ENCODE results near the gene C14orf119.
A peak's percentile ranks its signal among the peaks of the same experiment; 100 is the strongest.

C14orf119 gene

DNA sequence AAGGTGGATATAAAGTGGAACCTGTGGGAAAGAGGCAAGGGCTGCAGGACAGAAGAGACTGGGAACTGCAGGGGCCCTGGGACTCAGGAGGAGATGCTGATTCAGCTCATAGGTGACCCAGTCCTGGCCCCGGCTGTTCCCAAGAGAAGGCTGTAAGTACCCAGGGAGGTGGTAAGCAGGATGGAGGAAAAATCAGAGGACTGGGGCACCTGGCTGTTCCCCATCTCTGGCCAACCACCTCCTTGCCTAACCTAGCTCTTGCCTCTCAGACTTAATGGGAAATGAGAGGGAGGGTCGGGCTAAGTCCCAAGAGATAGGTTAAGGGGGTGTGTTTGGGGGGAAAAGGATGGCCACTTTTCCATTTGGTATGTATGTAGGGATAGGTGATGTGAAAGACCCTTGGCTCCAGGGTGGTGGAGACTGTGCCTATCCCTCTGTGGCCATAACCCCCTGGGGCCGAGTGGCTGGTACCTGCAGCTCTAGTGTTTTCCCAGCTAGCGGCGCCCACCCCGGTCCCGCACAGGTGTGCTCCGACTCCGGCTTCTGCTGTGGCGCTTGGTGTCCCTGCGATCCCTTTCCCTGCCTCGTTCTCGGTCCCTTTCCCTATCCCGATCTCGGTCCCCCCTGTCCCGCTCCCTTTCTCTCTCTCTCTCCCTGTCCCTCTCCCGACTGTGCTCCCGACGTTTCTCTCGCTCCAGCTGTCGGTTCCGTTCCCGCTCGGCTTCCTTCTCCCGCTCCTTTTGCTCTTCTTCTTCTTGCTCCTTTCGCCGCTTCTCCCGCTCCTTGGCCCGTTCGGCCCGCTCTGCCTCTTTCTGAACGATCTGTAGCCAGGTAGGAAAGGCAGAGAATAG, 36.4 kb upstream of the C14orf119 start:
- DNase-seq: peak; percentile 28

- DNase-seq: no peak
Observed at GRCh38 chr14:23060536-23061260, 34.6 kb upstream of the C14orf119 start.

GRCh38 chr14:23062002-23062401, 33.3 kb upstream of the C14orf119 start:
- no peak for DNase-seq

- no peak for DNase-seq
Observed at GRCh38 chr14:23063601-23064000, 31.7 kb upstream of the C14orf119 start.

DNA sequence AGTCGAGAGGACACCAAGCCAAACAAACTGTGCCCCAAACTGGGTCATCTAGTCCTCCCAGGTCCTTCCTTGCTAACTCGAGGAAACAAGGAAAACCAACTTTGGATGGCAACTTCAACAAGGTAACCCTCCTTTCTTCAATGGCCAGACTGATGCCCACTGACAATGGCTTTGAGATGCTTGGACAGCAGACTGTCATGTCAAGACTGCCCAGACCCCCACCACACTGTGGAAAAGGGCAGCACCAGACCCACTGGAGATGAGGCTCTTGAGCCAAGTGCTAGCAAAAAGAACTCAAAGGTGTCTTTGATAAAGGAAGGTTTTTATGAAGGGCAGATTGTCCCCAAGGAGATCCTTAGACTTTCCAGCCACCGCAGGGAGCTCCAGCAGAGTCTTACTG, 28.9 kb upstream of the C14orf119 start:
- DNase-seq: no peak

DNA sequence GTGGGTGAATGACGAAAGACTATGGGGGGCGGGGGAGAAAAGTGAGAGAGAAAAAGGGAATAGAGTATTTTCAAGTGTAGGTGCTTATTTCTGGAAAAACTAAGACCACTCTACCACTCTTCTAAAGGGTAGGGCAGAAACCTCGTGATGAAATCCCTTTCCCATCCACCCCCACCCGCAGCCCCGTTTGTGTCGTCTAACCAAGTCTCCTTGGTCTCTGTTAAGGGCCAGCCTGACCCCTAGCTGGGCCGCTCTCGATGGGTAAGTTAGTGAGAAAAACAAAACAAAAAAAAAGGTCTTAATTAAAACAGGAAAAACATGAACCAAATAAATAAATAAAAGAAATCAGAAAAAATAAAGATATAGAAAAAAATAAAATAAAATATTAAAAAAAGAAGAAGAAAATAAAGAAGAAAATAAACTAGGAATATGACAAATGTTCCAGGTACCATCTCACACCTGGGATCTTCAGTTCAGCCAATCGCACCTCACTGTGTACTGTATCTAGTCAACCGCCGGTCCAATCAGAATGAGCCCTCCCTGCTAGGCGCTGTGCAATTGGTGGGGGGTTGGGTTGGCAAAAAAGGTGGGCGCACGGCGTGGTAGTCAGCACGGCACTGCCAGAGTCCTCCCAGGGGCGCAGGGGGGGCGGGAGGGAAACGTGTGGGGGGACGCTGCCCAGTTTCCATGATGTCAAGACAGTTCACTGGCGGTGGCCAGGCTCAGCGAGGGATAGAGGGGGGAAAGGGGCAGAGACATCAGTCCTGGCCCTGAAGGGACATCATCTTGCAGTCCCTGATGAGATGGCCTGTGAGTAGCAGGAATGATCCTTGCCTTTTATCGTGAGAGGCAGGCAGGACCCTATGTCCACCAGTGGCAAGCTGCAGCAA, 28.2 kb upstream of the C14orf119 start:
- DNase-seq: no peak

- DNase-seq: no peak
Observed at GRCh38 chr14:23067847-23068788, 27.2 kb upstream of the C14orf119 start.

DNA sequence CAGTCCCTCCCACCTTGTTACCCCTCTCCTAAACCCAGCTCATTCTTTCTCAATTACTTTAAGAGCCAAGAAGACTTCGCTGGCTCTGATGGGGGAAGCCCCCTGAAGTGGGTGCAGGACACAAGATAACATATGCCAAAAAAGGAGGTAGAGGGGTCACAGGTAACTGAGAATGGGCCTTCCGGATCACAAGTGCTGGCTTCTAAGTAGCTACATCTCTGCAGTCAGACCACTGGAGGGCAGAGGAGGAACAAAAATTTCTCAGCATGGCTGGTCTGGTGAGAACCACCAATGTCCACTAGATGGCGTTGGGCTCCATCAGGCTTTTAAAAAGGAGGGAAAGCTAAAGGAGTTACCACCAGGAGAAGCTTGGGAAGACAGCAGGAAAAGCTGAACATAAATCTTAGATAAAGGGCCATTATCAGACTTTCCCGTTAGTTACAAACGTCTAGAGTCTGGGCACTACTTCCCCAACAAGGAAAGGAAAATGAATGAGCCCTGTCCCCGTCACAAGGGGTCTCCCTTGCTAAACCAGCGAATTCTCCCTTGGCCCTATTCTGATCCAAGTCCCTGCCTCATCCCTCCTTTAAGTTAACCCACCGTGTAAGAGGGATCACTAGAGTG, 26.4 kb upstream of the C14orf119 start:
- peak; percentile 73 for DNase-seq

DNA sequence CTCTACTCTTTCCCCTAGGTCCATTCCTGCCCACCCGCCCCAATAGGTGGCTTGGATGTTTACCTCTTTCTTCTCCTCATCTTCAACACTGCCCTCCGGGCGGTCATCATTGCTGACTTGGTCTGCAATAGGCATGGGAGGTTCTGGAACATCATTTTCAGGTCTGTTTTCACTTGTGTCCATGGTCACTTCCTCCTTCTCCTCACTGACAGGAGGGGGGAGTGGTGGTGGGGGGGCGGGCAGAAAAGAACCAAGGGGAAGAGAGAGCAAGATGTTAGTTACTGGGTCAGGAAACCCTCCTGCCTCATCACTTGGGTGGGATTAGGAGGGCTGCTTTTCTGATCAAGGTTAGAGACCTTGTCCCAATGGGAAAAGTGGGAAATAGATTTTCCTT, 25.9 kb upstream of the C14orf119 start:
- DNase-seq: no peak

GRCh38 chr14:23070262-23071129, 24.8 kb upstream of the C14orf119 start:
- no peak for DNase-seq

GRCh38 chr14:23071244-23071920, 23.9 kb upstream of the C14orf119 start:
- peak; percentile 72 for DNase-seq

DNA sequence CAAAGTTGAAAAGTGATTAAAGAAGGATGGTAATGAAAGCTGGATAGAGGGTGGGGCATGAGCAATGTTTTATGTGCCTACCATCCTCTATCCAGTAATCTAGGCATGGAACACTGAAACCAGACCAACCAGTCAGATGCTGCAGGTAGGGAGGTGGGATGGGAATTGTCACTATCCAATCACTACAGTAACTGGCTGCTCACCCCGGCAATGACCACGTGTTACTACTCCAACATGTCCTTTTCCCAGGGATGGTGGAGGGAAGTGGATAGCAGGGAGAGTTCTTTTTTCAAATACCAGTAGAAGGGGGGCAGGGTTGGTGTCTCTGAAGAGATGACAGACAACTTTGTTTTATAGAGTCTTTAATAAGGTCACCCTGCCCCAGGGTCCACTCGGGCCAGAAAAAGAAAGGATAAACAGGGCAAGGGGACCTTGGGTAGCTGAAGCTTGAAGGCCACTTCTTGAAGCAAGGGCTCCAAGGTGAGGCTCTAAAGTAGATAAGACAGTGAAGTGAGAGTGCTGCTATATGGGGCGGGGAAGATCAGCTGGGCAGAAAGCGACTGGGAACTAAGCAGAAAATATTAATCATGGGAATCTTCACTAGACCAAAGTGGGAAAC, 23.3 kb upstream of the C14orf119 start:
- DNase-seq: no peak

- no peak for DNase-seq
Observed at GRCh38 chr14:23074906-23075305, 20.4 kb upstream of the C14orf119 start.

DNA sequence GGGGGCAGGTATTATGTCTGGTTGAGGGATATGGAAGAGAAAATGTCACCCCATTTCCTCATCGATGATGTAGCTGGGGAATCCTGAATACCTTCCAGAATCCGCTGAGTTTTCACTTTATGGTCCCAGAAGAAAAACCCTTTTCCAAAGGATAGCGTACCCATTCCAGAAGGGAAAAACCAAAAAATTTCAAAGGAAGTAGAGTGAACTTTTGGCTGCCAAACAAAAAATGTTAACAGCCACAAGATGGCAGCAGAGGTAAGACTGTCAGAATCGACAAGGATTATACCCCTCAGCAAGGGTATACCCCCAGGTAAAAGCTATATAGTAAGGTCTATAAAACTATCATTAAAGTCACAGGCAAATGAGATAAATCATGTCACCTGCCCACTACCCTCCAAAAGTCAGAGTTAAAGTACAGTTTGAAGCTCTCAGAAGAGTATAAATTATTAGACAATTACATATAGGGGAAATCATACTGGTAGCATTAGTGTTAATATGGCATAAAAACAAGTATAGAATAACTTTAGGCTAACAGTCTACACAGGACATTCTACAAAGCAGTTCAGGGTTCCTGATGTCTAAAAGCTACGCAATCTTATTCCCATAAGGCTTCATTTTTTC, 18.4 kb upstream of the C14orf119 start:
- no peak for DNase-seq

DNA sequence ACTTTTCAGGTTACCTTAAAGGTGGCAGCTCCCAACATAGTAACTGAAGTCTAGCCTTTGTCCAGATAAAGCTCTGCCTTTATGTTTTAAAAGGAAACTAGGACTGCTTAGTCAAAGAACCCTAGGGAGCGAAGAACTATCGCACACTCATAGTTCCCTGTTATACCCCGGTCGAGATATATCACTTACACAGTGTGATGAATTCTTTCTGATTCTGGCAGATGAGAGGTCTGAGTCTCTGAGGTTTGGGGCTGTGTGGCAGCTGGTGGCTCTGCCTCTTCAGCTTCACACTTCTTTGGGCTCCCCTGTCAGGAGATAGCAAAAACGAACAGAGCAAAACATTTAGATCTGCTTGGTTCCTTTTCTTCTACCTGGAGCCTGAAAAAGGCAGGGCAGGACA, 17.3 kb upstream of the C14orf119 start:
- no peak for DNase-seq

DNA sequence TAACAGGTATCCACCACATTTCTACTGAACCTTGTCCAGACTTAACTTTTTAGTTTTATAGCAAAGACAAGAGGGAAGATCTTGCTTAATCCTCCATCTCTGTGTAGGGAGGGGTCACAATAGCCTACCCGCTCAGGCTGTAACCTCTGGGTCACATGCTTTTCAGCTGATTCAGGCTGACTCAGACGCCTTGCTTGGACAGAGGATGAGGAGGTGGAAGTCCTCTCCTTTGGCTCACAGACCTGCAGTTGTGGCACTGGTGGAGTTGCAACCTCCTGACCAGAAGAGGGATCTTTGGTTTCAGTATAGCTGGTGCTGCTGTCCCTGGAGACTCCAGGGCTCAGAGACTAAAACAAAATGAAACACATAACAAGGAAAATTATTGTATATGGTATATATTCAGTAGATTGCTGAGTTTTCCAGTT, 16.6 kb upstream of the C14orf119 start:
- no peak for DNase-seq

DNA sequence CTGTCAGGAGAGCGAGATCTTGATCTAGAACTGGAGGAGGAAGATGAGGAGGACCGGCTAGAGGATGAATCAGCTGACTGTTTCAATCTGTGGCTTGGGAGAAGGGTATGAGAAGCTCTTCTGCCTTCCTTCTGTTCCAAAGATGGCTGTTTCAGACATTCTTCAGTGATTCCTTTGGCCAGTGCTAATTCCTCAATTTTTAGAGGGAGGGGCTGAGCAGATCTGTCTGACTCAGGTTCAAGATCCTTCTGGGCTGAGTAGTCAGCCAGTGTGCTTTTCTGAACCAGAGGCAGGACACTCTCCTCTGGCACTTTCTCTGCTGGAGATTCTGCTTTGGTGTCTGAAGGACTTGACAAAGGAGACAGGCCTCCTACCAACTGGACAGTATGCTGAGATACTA, 15.6 kb upstream of the C14orf119 start:
- DNase-seq: no peak

- no peak for DNase-seq
Observed at GRCh38 chr14:23080474-23080873, 14.8 kb upstream of the C14orf119 start.
